Glomerular endothelial cell (primary cell): ENCODE results near the gene TMEM258. TPM values are rescaled to one million over a fixed set of nuclear protein-coding genes. Genes with fewer than 3 reads are reported as not detected.

Experiments
- DNase-seq: peaks from one replicate; pipeline ENCODE4 v3.0.0-alpha.2; 2011; ENCODE audit warnings: low read depth, low spot score; ENCODE audit errors: extremely low read depth
- total RNA-seq: library from RNA; depleted of rRNA; stranded (reverse); fragments of >200 nt; gene quantifications from 2 replicates; pipeline ENCODE4 v1.2.3, GENCODE V29; 2015

Gene TMEM258
- total RNA-seq, 1 donor from 2014 or later, result 57.6 TPM

GRCh38 chr11:61762223-61762615 lies 30.2 kb downstream of the TMEM258 start:
- DNase-seq, result no peak

DNA sequence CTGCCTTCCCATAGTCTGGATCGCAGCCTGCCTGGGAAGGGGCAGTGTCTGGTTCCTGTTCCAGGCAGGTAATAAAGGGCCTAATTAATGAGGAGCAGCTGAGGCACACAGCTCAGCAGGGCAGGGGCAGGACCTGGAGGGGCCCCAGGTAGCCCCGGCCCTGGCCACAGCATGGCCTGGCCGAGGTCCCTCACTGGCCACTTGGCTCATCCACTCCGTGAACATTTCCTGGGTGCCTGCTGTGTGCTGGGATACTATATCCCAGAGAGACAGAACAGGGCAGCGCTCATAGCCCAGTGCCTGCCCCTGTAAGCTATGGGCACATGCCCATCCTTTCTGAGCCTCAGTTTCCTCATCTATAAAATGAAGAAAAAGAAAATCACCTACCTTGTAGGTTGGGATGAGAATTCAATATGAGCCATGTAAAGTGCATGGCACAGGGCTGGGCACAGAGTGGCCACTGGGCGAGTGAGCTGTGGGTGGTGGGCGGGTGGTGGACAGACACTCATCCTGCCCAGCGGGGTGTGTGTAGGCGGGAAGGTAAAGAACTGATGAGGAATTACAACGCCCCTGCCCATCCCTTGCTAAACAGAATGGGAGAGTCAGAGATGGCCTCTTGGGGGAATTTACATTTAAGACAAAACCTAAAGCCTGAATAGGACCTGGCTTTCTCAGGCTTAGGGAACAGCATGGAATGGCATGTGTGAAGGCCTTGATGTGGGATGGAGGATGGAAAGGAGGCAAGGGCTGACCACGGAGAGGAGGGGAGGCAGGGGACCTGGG lies 30.8 kb downstream of the TMEM258 start:
- DNase-seq, result no peak

DNA sequence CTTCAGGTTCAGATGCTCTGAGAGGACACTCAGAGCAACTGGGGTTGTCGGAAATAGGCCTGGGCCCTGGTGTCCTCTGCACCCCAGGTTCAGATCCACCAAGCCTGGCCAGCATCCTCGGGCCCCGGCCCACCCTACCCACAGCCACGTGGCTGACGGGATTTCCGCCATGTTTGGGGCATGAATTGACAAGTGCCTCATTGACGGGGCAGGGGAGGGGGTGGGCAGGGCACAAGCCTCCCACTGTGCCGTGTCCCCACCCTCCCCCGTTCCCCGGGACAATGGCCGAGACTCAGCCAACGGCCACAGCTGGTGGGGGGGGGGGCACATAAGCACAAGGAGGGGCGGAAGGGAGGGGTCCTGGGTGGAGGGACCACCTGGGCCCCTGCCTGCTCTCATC lies 31.5 kb downstream of the TMEM258 start:
- no peak for DNase-seq

DNA sequence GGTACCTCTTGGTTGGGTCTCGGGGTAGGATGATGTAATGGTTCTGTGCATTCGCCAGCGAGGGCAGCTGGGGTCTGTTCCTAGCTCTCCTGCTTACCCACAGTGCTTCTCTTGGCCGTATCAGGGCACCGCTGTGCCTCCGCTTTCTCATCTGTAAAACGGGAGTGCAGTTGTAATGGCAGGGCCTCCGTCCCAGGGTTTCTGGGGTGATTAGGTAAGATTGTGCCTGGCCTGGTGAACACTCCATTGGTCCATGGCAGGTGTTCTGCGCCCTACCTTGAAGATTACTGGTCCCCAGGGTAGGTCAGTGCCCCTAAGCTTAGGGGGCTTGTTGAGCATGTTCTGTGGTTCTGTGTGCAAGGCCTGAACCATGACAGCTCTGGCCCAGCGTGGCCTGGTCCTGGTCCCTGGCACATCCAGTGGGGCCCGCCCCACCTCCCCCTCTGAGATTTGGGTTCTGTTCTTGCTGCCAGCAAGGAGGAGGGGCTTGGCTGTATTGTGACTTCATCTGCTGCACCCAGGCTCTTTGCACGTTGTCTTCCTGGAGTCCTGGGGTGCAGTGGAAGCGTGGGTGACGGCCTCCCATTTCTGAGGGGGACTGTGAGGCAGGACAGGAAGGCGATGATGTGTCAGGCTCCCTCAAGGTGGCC lies 35.1 kb downstream of the TMEM258 start:
- DNase-seq, result no peak

DNA sequence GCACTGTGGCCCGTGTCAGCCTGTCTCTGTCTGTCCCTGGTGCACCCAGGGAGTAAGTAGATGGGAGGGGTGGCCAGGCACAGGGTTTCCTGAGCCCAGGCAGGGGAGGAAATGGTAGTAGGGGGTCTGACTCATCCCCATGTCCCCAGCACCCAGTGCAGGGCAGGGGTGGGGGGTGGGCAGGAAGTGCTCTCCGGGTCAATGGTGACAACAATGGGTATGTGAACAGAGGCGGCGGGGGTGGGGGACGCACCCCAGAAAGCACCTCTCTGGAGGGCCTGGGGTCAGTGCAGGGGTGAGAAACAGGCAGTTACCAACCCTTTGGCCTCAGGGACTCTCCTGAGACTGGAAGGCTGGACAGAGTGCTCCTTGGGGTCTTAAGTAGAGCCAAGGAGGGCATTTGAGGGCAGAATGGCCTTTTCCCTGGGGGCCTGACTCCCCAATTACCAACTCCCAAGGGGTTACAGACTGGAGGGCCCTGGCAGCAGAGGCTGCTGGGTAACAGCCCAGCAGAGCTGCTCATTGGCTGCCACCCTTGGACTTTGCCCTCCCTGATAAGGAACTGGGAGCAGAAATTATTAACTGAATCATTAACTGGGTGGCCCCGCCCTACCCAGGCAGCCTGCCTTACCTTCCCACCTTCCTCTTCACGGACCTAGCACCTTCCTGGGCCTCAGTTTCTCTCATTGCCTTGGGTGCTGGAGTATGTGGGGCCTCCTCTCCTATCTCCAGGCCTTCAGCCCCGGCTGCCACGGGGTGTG lies 35.8 kb downstream of the TMEM258 start:
- no peak for DNase-seq

GRCh38 chr11:61756147-61756451 lies 36.3 kb downstream of the TMEM258 start:
- DNase-seq, result no peak

- DNase-seq, result no peak
These were observed 37.6 kb downstream of the TMEM258 start for GRCh38 chr11:61754534-61755482.

DNA sequence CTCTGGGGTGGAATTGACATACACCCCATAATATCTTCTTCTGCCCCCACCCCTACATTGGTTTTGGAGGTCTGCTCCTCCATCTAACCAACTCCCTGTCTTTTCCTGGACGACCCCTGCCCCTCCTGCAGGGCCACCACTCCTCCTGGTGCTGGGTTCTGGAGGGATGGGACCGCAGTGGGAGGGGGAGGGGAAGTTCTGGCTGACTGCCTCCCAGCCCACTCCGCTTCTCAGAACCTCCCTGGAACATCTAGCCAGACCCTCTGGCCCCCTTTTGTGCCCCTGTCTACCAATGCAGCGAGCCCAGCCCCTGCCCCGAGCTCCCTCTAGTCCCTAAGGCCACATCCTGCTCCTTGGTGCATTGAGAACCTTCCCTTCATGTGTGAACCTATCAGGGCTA lies 38.7 kb downstream of the TMEM258 start:
- DNase-seq, result no peak

GRCh38 chr11:61752925-61753521 lies 39.4 kb downstream of the TMEM258 start:
- no peak for DNase-seq

GRCh38 chr11:61752117-61752924 lies 40.1 kb downstream of the TMEM258 start, which contains the start of gene MYRF:
Gene MYRF, plus strand, starts transcription at chr11:61752636. Its CDS starts 109 bp downstream, at chr11:61752745.
- no peak for DNase-seq

GRCh38 chr11:61751384-61751783 lies 41.0 kb downstream of the TMEM258 start:
- no peak for DNase-seq

GRCh38 chr11:61750631-61751273 lies 41.6 kb downstream of the TMEM258 start:
- DNase-seq, result no peak

DNA sequence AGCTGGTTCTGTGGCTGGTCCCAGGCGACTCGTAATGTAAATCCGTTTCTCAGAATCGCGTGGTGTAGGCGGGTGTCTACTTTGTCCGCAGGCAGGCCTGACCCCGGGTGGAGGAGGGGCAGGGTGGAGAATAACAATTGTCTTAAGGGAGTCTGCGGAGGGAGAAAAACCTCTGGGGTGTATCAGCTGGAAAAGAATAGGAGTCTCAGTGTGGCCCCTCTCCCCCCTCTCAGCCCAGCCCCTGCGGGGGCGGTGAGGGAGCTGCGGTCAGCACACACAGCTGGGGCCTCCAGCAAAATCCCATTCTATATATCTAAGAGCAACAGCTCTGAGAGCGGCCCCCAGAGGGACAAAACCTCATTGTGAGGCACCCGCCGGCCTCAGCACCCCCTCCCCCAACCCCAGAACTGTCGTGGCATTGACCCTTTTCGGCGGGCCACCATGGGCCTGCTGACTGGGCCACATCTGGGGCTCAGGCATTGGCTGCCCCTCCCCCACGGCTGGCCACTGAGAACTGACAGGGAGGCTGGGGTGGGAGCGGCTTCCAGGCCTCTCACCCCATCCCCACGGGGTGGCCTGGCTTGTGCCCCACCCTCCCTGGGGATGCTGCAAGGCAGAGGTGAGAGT lies 42.7 kb downstream of the TMEM258 start:
- no peak for DNase-seq

GRCh38 chr11:61747967-61748285 lies 44.5 kb downstream of the TMEM258 start:
- no peak for DNase-seq

- peak; percentile 7 for DNase-seq
These were observed 45.0 kb downstream of the TMEM258 start for GRCh38 chr11:61747192-61747966.

DNA sequence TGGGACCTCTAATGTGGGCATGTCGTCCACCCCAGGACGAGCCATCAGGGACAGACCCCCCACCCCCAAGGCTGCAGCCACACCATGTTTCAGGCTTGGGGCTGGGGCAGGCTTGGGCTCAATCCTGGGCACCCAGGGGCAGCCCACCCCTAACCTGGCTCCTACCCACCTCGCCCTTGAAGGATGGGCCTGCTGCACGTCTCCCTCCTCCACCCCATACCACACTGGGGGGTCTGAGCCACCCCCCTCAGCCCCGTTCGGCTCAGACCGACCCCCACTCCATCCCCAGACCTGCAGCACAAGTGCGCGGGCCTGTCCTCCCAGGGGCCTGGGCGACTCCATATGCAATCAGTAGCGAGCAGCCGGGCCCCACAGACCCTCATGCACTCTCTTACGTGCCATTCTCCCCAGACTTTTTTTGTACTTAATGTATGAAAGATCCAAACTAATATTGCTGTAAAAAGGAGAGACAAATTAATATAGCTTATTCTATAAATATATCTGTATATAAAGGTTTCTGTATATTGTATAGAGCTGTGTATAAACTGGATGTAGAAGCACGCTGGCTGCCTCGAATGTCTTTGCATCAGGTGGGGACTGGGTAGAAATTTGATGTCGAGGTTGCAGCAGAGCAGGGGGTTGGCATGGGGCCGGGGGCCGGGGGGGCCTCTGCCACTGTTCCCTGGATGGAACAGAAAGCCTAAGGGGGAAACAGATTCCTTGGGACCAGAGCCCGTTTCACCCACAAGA lies 45.8 kb downstream of the TMEM258 start:
- DNase-seq, result no peak

GRCh38 chr11:61745781-61746441 lies 46.5 kb downstream of the TMEM258 start:
- DNase-seq, result no peak
